Endometrial microvascular endothelial cells (primary cell): ENCODE data around the gene MPST. TPM values are rescaled to one million over a fixed set of nuclear protein-coding genes. Genes with fewer than 3 reads are reported as not detected.
"Not testable (repeated sequence)": the region's sequence is repeated elsewhere in the genome, so short reads cannot be mapped to it uniquely, and the experiment has no call there.

Source experiments
- in situ Hi-C: cut with HindIII; loops from 2 replicates; pipeline ENCODE4 v1.10.0; 2017; ENCODE audit warnings: low sequenced_read_pairs, low pct_unique_long_range_greater_than_20kb; ENCODE audit errors: inconsistent ontology term
- total RNA-seq: library from RNA; depleted of rRNA; stranded (reverse); fragments of >200 nt; gene quantifications from one replicate; pipeline ENCODE4 v1.2.3, GENCODE V29; 2015; ENCODE audit errors: inconsistent ontology term

The MPST gene
- 140 TPM for total RNA-seq

DNA sequence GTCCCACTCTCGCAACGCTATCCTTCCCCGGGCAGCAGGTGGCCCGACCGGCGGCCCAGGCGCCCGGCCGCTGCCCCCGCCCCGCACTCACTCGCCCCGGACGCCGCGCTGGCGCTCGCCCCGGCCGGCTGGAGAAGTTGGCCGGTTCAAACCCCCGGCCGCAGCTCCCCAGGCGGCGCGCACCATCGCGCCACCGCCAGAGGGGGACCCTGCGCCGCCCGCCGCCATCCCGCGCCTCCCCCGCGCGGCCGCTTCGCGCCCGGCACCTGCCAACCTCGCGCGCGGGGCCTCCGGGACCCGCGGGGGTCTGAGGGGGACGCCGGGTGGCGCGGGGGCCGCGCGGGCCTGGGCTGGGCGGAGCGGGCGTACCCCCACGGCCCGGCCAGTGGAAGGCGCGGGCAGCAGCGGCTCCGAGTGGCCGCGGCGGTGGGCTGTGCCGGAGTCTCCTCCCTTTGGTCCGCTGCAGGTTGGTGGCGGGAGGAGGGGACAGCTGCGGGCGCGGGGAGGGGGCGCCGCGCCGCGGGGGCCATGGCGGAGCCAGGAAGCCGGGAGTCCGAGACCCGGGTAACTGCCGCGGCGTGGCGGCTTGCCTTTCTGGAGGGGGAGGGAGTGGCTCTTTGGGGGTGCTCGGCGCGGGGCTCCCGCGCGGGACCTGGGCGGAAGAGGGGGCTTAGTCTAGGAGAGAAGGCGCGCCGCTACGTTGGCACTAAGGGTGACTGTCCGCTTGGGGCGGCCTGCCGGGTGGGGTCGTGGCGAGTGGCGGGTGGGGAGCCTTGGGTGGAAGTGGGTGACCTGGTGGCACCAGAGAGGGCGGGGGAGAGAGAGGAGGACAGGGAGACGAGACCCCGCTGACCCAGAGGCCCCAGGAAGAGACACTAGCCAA, at the start of gene MPST, which contains the start of gene TST:
Gene MPST, plus strand, starts transcription at position 434 of the 883 bp plus-strand sequence. Its CDS starts 95 bp downstream, at position 529.
Gene TST, minus strand, starts transcription at position 139 of the 883 bp plus-strand sequence. CDS start 715 bp downstream, outside the sequence.
- in situ Hi-C loops: no loop called here

DNA sequence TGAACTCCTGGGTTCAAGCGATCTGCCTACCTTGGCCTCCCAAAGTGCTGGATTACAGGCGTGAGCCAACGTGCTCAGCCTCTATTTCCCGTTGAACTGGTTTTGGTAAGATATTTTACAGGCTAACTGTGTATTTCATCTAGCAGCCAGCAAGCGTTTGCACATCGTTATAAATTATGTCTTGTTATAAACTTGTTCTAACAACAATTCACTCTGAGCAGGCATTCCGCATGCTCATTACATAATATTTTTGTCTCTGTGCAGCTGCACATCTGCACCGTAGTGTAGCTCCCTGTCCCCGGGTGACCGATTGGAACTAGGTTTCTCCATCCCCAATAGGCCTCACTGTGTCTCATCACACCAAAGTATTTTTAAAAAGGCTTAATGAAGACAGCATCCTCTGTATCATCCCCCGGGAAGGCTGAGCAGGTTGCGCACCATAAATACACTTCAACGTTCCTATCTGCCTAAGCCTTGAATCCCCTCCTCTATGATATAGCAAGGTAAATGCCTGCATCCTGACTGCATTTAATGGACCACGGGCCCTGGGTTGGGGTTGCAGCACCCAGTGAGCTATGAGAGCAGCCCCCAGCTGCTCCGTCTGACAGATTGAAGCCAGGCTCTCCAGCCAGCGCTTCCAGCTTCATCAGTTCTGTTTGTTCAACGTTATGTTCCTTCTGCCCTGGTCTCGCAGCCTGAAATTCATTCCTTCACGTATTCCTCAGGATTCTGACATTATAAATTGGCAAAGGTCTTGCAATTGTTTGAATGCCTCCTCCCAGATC, 48.0 kb upstream of the MPST start:
- in situ Hi-C loops: no loop called here

DNA sequence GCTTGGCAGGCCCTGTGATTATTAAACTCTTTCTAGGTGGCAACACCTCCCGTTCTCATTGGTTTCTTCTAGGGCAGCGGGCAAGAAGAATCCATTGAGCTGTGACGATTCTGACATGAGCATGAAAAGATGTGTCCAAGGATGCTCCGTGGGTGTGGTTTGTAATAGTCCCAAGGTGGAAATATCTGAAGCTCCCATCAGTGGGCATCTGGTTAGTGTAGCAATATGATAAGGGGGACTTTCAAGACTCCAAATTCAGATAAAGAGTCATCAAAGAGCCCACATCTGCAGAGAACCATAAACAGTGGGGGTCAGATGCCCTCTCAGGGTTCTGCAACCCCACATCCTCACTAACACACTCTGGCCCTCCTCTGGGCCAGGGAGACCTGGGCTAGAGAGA, 42.9 kb upstream of the MPST start:
- in situ Hi-C loops: no loop called here

- in situ Hi-C loops: no loop called here
Observed at GRCh38 chr22:36977401-36977861, 42.1 kb upstream of the MPST start.

GRCh38 chr22:36977947-36978660, 41.4 kb upstream of the MPST start:
- in situ Hi-C loops: no loop called here

DNA sequence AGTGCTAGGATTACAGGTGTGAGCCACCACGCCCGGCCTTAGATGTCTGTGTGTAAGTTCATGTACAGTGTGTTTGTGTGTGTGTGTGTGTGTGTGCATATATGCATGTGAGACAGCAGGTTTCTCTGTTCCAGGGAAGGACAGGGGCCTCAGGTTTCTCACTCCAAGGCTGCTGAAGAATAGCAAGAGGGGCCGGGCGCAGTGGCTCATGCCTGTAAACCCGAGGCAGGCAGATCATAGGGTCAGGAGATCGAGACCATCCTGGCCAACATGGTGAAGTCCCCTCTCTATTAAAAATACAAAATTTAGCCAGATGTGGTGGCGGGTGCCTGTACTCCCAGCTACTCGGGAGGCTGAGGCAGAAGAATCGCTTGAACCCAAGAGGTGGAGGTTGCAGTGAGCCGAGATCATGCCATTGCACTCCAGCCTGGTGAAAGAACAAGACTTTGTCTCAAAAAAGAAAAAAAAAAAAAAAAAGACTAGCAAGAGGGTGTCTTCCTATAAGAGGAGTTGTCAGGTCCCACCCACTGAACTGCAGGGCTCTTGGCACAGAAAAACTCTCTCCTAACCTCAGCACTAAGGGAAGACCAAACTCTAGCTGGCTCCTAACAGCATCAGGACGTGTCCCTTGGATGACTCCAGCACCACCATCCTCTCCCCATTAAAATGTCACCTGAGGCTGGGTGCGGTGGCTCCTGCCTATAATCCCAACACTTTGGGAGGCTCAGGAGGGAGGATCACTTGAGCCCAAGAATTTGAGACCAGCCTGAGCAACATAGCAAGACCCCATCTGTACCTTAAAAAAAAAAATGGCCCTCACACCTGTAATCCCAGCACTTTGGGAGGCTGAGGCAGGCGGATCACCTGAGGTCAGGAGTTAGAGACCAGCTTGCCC, 40.3 kb upstream of the MPST start:
- in situ Hi-C loops: no loop called here

DNA sequence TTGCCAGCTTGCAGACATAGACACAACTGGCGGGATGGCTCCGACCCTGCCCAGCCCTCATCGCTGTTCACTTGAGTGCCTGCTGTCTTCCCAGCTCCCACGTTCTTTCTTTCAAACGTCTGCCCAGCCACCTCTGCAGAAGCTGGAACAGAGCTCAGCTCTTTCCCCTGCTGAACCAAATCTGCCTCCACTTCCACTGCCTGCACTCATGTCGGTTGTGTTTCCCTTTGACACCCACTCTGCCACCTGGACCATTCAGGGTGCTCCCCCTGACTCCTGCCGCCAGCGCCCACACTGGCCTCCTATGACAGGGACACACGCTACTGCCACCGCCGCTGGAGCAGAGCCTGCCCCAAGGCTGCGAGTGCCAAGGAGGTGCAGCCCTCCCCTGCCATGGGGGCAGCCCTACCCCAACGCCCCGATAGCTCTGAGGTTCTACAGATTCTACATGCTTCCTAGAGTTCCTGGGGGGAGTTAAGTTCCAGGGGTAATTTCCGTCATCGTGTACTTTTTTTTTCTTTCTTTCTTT, 38.2 kb upstream of the MPST start:
- in situ Hi-C loops: no loop called here

DNA sequence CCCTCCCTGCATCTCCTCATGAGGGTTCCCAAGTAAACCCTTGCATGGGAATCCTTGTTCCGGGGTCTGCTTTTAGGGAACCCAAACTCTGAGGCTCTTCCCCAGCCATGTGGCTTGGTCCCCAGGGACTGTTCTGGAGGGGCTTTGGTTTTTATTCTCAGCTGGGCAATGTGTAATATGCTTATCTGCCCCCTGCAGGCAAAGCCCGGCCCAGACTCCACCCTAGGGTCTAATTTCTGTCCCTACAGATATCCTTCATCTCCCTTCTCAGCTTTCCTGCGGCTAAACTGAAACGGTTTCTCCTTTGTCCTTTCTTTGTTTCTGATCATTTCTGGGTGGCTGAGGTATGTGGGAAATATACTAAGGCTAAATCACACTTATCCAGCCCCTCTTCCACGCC, 37.4 kb upstream of the MPST start:
- in situ Hi-C loops: no loop called here

DNA sequence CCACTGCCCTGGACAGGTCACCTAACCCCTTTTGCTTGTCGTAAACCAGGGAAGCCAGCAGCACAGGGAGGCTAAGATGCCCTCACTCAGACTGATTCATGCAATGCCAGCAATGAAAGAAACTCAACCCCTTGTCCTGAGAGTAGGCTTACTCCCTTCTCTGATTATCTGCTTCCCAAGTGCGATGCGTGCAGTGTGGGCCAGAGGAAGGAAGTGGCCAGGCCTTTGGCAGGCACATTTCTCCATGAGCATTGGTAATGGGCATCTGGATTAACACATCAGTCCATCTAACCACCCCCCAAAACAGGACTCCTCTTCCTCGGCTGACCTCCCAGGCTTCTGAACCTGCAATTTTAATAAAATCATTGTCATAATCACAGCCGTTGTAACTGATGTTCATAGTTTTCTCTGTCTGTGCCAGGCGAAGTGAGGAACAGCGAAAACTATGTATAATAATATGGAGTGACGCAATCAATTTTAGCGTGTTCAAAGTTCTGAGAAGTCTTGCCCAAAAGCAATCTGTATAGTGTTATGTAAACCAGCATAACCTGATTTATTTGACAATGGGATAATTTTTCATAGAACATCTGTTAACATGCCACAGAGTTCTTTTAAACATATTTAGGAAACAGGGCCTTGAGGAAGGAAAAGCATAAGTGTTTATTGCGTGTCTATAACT, 34.2 kb upstream of the MPST start:
- in situ Hi-C loops: no loop called here

DNA sequence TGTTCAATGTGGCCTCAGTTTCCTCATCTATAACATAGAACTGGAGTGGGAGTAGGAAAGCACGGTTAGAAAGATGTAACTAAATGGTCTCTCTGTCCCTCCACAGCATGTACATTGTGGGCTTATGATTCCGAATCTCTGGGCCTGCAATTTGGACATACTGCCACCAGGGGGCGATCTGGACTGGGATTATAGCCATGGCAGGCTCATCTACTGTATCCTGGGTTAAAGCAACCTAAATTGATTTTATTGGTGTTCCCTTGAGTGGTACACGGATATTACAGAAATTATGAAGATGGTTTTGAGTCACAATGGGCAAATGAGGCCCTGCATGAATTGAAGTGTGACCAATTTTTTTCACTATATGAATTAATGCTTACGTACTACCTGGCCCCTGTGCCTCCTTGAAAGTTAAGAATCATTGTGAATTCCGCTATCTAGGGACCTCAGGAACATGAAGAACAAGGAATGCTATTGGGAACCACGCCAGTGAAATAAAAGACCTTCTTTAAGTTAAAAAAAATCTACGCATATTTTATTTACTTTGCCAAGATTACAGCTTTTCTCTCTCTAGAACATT, 33.2 kb upstream of the MPST start:
- in situ Hi-C loops: no loop called here

- in situ Hi-C loops: no loop called here
Observed at GRCh38 chr22:36988075-36988832, 31.3 kb upstream of the MPST start.

GRCh38 chr22:36989012-36989411, 30.5 kb upstream of the MPST start:
- in situ Hi-C loops: not testable (repeated sequence)

- in situ Hi-C loops: no loop called here
Observed at GRCh38 chr22:36990457-36990856, 29.1 kb upstream of the MPST start.

- in situ Hi-C loops: no loop called here
Observed at GRCh38 chr22:36991206-36991605, 28.3 kb upstream of the MPST start.

- in situ Hi-C loops: no loop called here
Observed at GRCh38 chr22:36997746-36998145, 21.8 kb upstream of the MPST start.

- in situ Hi-C loops: no loop called here
Observed at GRCh38 chr22:36998620-36999351, 20.8 kb upstream of the MPST start.
